HG02642 (cell line): Measurements from ENCODE around the gene CAMK2A.
"Not testable (repeated sequence)": the region's sequence is repeated elsewhere in the genome, so short reads cannot be mapped to it uniquely, and the experiment has no call there.

Experiments
- ATAC-seq: cut with Tn5 transposase; IDR thresholded peaks from one replicate; pipeline ENCODE4 v1.9.1; 2021; ENCODE audit warnings: mild to moderate bottlenecking; ENCODE audit not compliant: unreplicated experiment, poor library complexity

CAMK2A gene

DNA sequence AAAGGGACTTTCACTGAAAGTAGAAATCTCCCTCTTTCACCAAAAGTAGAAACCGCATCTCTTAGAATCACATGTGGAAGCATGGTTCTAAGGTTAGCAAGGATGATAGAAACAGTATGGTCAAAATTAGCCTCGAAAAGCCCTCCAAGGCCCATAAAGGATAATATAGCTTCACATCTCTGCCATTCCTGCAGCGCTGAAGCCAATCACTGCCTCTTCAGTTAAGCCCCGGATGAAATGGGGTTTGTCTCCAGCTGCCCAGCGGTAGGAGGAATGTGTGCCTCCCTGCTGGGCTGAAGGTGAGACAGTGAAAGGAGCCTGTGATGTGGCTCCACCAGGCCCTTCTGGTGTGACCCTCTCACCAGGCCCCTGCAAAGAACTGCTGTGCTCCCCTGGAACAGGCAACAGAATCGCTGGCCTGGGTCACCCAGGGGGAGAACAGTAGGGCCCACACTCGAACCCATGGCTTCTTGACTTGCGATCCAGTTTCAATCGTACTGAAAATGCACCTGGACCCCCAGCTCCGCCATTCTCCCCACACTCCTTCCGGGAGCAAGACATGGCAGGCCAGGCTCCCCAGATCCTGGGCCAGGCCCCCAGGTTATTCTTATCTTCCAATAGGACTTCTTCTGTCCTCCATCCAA lies 47.2 kb downstream of the CAMK2A start:
- no peak for ATAC-seq

DNA sequence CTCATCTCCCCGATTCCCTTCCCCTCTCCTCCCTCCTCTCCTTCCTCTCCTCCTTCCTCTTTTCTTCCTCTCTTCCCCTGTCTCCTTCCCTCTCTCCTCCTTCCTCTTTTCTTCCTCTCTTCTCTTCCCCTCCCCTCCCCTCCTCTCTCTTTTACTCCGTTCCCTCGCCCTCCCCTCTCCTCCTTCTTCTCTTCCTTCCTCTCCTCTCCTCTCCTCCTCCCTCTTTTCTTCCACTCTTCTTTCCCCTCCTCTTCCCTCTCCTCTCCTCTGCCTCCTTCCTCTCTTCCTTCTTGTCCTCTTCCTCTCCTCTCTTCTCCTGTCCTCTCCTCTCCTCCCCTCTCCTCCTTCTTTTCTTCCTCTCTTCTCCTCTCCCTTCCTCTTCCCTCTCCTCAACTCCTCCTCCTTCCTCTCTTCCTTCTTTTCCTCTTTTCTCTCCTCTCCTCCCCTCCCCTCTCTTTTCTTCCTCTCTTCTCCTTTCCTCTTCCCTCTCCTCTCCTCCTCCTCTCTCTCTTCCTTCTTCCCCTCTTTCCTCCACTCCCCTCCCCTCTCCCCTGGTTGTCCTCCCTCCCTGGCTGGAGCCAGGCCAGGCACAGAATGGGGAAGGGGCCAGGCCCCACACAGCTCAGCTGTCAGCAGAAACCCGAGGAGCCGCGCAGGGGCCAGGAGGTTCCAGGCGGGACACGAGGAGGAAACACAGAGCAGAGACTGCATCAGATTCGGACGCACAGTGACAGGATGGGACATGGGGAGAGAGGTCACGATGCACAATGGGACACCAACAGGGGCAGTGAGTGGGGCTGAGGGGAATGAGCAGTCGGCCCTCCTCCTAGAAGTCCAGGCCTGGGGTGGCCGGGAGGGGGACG lies 48.0 kb downstream of the CAMK2A start:
- ATAC-seq = no peak

DNA sequence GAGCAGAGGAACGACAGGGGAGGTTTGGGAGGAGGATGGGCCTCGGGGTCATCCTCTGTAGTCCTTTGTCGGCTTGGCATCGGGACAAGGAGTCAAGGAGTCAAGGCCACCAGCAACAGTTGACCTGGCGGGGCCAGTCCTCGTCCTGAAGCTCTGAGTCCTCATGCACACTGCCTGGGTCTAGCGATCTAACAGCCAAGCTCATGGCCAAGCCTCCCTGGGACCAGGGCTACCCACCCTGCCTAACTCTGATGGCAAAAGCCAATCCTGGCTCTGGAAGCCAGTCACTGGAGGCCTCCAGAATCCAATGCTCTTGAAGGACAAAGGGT lies 49.8 kb downstream of the CAMK2A start:
- ATAC-seq = no peak

DNA sequence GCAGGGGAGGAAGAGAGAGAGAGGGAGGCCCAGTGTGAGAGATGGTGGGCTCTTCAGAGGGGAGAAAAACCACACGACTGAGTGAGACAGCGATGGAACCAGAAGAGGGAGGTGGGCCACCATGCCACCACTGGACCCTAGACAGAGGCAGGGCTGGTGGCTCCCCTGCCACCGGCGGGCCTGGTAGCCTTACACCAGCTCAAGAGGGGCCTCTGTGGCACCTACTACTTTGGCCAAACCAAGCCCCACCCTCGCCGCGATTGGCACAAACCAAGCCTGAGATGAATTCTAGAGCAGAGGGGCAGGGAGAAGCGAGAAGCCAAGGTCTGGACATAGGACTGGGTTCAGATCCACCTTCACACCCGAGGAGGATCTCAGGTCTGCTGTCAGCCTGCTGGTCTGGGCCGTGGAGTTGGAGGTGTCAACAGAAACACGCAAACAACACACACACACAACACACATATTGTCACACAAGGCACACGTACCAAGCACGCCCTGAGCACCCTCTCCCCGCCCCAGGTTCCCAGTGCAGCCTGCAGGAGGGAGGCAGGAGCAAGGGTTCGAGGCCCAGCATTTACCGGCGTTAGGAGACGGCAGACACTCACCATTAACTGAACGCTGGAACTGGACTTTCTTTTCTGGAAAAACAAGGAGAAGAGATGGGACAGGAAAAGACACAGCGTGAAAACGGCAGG lies 50.3 kb downstream of the CAMK2A start:
- ATAC-seq = no peak

DNA sequence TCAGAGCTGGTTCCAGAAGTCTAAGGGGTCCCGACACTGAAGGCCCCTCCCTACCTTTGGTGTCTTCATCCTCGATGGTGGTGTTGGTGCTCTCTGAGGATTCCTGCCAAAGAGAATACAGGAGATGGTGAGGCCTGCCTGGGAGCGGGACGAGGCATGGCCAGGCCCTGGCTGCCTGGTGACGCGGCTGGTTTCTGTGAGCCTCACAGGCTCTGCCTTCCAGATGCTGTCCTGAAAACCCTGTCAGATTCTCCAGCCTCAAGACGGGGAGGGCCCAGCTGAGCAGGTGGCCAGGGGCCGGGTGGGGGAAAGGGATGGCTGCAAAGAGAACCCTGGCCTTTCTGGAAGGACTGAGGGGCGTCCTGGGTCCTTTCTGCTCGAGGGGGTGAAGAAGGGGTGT lies 50.9 kb downstream of the CAMK2A start:
- ATAC-seq = no peak

DNA sequence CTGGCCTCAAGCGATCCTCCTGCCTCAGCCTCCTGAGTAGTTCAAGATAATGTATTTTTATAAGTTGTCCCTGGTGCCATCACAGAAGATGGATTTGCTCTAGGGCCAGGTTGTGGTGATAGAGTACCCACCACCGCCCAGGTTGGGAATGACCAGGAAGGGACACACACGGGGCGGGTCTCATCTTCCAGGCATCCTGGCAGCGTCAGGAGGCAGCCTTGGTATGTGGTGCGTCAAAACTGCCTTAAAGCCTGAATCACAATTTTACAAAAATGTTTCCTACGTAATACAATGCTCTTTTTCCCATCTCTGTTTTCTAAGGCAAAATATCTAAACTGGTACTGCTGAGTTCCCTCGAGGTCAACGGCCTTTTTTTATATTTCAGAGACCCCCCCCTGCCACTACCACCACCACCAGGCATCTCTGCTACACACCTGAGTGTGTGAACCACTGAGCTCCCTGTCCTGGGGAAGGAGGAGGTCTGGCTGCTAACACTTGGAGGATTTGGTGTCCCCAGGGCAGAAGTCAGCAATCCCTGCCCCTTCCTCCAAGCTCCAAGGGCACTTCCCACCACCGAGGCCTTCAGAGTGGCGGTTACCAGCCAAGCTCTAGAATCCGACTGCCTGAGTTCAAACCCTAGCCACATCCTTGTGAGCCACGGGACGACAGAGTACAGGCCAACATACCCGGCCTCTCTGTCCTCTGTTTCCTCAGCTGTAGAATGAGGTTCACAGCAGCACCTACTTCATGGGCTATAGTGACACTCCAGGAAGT lies 52.4 kb downstream of the CAMK2A start:
- ATAC-seq = no peak

DNA sequence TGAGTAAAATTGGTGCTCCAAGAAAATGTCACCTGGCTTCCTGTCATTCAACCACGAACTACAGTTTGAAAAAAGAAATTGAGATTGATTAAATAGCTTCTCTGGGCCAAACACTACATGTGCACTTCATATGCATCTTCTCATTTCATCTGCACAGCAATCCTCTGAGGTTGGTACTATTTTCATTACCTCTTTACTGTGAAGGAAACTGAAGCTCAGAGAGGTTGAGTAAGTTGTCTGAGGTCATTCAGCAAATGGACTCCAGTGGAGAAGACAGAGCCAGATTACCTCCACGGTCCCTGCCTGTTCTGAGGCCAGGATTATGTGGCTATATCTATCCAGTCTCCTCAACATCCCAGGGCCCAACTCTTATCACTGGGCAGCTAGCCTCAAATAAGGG lies 53.3 kb downstream of the CAMK2A start:
- ATAC-seq = no peak

DNA sequence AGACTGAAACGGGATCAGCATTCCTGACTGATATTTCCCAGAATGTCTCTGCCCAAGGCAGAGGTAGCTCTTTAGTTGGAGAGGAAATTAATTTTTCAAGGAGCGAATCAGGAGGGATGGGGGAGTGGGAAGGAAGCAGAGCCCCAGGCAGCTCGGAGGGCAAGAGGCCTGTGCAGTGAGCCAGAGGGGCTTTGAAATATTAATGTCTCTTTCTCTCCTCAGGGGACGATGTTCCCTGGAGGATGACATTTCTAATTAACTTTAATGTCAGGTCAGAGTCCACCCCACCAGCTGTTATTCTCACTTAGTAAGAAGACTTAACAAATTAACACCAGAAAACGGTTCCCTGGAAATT lies 54.1 kb downstream of the CAMK2A start:
- ATAC-seq = no peak

DNA sequence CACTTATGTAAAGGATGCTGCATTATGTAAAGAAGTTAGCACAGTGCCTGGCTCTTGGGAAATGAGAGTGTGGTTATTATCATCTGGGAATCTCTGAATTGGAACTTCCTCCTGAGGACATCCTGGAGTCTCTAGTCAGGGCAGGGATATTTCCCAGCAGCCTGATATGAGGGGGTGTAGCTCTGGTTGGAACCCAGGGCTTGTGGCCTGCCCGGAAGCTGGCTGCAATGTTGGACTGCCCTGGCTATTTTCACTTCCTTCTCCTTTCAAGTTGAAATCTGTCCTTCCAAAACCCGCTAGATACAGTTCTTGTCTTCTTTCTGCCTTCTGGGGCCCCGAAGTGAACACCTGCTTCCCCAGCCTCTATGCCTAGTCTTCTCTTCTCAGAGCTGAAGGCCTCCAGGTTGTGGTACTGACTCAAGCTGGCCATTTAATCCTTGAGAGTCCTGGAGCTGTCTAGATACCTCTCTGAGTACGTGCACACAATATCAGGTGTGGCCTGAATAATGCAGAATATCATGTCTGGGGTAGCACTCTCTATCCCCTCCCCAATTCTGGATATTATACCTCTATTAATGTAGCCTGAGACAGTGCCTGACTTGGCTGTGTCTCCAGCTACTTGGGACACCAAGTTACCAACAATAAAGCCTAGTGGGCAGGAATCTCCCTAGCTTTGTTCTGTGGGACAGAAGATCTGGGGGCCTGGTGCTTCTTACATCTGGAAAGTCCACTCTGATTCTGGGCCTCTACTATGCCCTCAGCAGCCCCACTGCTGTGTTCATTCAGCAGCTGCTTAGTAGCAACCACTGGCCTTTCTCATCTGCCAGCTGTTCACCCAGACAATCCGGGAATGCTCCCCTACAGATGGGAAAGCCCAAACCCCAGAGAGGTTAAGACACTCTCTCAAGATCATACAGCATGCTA lies 54.7 kb downstream of the CAMK2A start:
- no peak for ATAC-seq

DNA sequence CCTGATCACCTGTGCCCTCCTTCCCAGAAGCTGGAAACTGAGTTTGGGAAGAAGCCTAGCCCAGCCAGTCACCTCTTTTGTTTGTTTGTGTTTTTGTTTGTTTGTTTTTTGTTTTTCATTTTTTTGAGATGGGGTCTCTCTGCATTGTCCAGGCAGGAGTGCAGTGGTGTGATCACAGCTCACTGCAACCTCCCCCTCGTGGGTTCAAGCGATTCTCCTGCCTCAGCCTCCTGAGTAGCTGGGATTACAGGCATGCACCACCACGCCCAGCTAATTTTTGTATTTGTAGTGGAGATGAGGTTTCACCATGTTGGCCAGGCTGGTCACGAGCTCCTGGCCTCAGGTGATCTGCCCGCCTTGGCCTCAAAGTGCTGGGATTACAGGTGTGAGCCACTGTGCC lies 55.9 kb downstream of the CAMK2A start:
- ATAC-seq = not testable (repeated sequence)

DNA sequence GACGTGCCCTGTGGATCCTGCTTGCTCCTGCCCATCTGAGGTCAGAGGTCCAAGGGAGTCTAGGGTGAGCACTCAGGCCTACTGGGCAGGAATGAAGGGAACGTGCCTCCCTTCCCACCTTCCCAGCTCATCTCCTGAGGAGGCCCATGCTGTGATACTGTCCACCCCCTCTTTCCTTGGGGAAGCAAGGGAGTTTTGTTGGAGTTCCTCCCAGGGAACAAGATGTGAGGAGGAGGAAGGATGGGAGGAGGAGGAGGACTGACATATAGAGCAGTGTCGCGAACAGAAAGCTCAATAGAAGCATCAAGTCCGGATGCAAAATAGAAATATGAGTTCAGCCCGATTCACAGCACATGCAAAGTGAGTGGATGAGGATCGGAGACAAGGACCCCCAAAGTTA lies 58.7 kb downstream of the CAMK2A start:
- no peak for ATAC-seq

DNA sequence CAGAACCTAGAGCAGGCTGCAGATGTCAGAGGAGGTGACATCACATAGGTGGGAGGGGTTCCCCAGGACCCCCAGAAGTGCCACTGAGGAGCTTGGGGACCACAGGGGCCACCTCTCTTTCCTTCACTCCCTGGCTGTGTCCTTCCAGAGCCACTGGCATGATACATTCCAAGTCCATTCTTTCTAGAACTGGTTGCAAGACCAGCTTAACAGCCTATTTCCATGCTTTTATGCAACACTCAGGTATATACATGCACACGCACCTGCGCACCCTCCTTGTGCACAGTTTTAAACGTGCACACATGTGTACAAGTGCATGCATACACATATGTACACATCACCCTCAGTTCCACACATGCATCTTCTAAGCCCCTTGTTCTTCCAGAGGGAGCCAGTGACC lies 60.0 kb downstream of the CAMK2A start:
- ATAC-seq = no peak

DNA sequence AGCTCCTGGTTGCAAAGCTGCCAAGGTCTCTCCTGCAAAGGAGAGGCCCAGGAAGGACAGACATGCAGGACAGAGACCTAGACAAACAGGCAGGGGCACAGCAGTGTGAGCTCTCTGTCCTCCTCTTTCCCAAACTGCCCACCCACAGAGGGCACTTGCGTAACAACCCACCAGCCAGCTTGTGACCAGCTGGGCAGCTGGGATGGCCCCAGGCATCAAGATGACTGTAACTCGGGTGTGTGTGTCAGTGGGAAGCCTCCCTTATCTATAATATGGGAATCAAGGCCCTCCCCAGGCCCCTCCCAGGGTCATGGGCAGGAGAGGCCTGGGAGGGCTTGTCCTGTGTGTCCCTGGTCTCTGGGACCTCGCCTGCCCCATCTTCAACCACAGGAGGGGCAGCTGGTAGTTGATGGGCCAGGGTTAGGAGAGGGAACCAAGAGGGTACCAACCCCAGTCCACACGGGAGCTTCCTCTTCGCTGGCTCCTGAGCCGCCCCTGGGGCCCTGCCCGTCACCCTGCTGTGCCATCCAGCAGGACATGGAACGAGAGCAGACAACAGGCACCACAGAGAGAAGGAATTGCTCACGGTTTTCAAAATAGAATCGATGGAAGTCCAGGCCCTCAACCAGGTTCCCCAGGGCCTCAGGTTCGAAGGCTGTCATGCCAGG lies 61.8 kb downstream of the CAMK2A start:
- ATAC-seq = no peak

DNA sequence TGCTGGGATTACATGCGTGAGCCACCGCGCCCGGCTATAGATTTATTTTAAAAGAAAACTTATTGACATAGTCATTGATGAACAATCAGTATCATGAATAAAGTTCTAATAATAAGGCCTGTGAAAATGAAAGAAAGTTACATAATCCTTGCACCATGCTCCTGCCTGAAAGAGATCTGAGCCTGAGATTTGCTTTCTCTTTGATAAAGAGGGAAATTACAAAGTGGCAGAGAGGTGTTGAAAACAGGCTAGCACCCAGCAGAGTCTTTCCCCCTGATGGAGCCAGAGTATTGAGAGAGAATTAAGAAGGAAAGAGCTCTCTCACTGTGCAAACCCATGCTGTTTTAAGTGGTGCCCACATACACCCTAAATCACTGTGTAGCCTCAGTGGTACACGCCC lies 62.5 kb downstream of the CAMK2A start:
- ATAC-seq = no peak

DNA sequence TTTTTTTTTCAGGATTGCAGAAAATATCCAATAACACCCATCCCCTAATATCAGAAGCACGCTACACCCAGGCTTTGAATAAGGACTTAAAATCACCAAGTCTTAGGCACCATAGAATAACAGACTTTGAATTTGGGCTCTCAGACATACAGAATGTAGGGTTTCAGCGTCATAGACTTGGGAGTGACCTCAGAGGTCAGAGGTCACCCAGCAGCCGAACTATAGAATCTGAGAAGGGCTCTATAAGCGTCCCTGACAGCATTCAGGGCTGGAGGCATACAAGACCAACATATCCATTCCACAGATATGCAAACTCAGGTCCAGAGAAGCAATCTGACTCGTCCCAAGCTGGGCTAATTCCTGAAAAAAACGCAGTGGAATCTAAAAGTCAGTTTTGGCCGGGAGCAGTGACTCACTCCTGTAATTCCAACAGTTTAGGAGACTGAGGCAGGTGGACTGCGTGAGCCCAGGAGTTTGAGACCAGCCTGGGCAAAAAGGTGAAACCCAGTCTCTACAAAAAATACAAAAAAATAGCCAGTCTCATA lies 65.0 kb downstream of the CAMK2A start:
- ATAC-seq = no peak

DNA sequence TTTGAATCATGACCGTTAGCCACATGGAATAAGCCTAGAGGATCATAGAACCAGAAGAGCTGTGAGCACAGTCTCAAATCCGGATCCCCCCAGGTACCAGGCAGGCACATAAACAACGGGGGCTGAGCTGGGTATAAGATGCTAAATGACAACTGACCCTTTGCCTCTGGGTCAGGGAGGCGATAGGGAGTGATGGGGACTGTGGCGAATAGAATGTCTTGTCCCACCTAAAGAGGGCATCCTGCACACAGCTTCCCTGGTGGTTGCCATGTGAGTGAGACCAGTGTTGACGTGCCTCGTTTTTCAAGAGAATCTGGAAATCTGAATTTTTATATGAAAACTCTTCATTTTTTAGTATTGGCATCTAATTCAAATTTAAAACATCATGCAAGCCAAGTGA lies 66.1 kb downstream of the CAMK2A start:
- ATAC-seq = no peak

DNA sequence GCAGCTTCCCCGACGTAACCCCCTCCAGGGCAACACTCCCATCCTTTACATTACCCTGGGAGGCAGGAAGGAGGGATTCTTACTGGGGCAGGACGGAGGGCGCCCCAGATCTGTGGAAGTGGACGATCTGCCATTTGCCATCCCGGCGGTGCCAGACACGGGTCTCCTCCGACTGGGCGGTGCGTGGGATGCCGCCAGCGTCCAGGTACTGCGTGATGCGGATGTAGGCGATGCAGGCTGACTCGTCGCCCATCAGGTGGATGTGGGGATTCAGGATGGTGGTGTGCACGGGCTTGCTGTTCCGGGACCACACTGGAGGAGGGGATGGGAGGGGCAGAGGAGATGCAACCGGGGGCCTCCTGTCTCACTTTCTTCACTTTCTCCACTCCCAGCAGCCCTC lies 66.7 kb downstream of the CAMK2A start:
- no peak for ATAC-seq

DNA sequence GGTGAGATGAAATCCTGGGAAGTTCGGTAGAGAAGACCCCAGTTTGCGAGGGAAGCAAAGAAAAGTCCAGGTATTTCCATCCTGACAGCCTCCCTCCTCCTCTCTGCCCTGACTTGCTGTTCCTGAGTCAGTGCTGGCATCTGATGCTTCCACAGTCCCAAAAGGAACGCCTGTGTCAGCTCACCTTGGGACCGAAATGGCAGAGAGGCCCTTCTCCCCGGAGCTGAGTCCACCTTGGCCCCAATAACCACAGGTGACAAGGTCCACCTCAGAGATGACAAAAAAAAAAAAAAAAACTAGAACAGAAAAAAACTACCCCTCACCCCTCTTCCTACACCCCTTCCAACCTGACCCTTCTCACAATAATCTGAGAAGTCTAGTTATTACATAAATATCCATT lies 68.1 kb downstream of the CAMK2A start:
- ATAC-seq = no peak

DNA sequence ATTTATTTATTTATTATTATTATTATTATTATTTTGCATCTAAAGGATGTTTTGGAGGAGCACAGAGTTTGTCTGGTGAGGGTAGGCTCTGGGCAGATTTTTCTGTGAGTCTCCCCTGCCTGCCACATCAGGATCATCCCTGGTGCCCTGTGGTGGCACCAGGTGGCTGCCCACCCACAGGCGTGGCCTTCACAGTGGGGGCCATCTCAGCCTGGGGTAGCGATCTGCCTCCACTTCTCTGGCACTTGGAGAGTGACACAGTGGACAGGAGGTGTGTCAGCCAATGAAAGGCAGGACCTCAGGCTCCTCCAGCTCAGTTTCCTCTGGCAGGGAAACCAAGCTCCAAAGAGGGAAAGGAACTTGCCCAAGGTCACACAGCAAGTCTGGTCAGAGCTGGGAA lies 69.7 kb downstream of the CAMK2A start:
- ATAC-seq = no peak
